Common myeloid progenitor, CD34-positive (primary cell): Measurements from ENCODE around the gene TMEM163.

Source experiments
- CTCF ChIA-PET: fragments of 350-600 bp; sonication (Branson Sonifier 250); formaldehyde crosslinking; loops from one replicate; lab custom pipeline; 2021; ENCODE audit warnings: antibody characterized with exemption; lab: Charles Lee
- POLR2A ChIA-PET: fragments of 350-600 bp; sonication (Branson Sonifier 250); formaldehyde crosslinking; loops from one replicate; lab custom pipeline; 2021; ENCODE audit warnings: antibody characterized with exemption; lab: Charles Lee
- DNase-seq, 3 donors: peaks; one replicate each; pipeline versions ENCODE4 v3.0.0 to v3.0.0-alpha.2; 2013
- H3K27ac ChIP-seq, 2 experiments: 1 replicate in 1 of 2; 2 replicates in 1 of 2; pipeline ENCODE4 v1.7.0; 2013; ENCODE audit warnings: inconsistent platforms in 2 of 2, low read length in 2 of 2, mild to moderate bottlenecking in 2 of 2, low read depth in 1 of 2, moderate library complexity in 1 of 2; ENCODE audit not compliant: severe bottlenecking in 2 of 2, insufficient read depth in 1 of 2, poor library complexity in 1 of 2
- H3K27me3 ChIP-seq, 5 experiments: replicated peaks in 2 of 5; 1 replicate in 3 of 5; 2 replicates in 2 of 5; pipeline versions ENCODE4 v1.6.1 to v1.7.0; 2013; ENCODE audit warnings: low read length in 4 of 5, mild to moderate bottlenecking in 2 of 5, moderate library complexity in 2 of 5, inconsistent platforms in 1 of 5; ENCODE audit not compliant: insufficient read depth in 5 of 5, control insufficient read depth in 4 of 5
- H3K36me3 ChIP-seq, 4 experiments: 1 replicate in 2 of 4; 2 replicates in 2 of 4; pipeline versions ENCODE4 v1.6.1 to v1.7.0; 2013; ENCODE audit warnings: low read length in 3 of 4, control low read depth in 1 of 4, mild to moderate bottlenecking in 1 of 4; ENCODE audit not compliant: control insufficient read depth in 4 of 4, insufficient read depth in 4 of 4
- H3K4me1 ChIP-seq, 4 experiments: 1 replicate in 3 of 4; 2 replicates in 1 of 4; pipeline versions ENCODE4 v1.6.1 to v1.7.1; 2013; ENCODE audit warnings: low read length in 3 of 4, mild to moderate bottlenecking in 3 of 4, control low read depth in 1 of 4, inconsistent platforms in 1 of 4, moderate library complexity in 1 of 4; ENCODE audit not compliant: control insufficient read depth in 4 of 4, insufficient read depth in 4 of 4; ENCODE audit errors: control extremely low read depth in 1 of 4
- H3K4me3 ChIP-seq, 7 experiments: 1 replicate in 4 of 7; 2 replicates in 3 of 7; pipeline versions ENCODE4 v1.5.1 to v1.7.0; 2013; ENCODE audit warnings: mild to moderate bottlenecking in 7 of 7, low read length in 6 of 7, moderate library complexity in 6 of 7, inconsistent platforms in 2 of 7, low read depth in 2 of 7, control low read depth in 1 of 7; ENCODE audit not compliant: insufficient read depth in 4 of 7, control insufficient read depth in 1 of 7; ENCODE audit errors: extremely low read depth in 1 of 7
- H3K9me3 ChIP-seq, 5 experiments: 1 replicate in 4 of 5; 2 replicates in 1 of 5; pipeline versions ENCODE4 v1.6.1 to v1.7.1; 2013; ENCODE audit warnings: low read length in 4 of 5, mild to moderate bottlenecking in 2 of 5, inconsistent platforms in 1 of 5, low read depth in 1 of 5, moderate library complexity in 1 of 5; ENCODE audit not compliant: control insufficient read depth in 4 of 5, insufficient read depth in 2 of 5; ENCODE audit errors: control extremely low read depth in 1 of 5
- WGBS: methylation state at CpG from one replicate; pipeline ENCODE4 v1.1.5; 2013; ENCODE audit not compliant: insufficient coverage; 5-methylcytosine and 5-hydroxymethylcytosine counted together

The TMEM163 gene

DNA sequence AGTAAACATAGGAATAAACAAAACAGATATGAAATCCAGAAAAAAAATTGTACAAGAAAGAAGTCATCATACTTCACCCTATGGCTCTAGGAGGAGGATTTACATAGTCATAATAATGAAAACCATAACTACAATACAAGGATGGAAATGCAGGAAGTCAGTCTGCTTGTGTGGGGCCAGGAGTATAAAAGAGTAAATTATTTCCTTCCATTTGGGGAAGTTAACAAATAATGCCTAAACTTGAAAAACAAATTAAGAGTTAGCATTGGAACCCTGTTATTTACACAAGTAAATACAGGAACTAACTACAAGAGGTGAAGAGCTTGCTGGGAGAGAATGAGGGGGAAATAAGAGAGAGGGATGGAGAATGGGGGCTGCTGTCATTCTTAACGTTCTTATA lies 15.4 kb downstream of the TMEM163 start:
- ChIA-PET POLR2A (interaction anchor here (1.0 kb wide), 1 partner anchor 24 kb away, joined by 3 read pairs; no protein-coding TSS in a partner anchor), CTCF (interaction anchor here (0.9 to 1.6 kb wide), 6 partner anchors 10 to 43 kb away, joined by 3 to 5 read pairs (median 4); no protein-coding TSS in a partner anchor)
- Histone ChIP-seq H3K4me1 (peaks cover 0 to 55% (median 38%) of the 10 kb centered on the region in 4 experiments), H3K27me3 (no peaks in the 10 kb centered on the region), H3K27ac (no peak overlapping the region), H3K9me3 (no peaks in the 10 kb centered on the region), H3K36me3 (peaks cover 0 to 2% (median 0%) of the 10 kb centered on the region in 4 experiments), H3K4me3 (peak overlapping the region in 1 of 7 experiments; percentile 8)
- DNase-seq, result peak in 2 of 3 donors; percentile 66 to 77
- WGBS, result no CpG with 5 or more reads among the region's 1 CpG

DNA sequence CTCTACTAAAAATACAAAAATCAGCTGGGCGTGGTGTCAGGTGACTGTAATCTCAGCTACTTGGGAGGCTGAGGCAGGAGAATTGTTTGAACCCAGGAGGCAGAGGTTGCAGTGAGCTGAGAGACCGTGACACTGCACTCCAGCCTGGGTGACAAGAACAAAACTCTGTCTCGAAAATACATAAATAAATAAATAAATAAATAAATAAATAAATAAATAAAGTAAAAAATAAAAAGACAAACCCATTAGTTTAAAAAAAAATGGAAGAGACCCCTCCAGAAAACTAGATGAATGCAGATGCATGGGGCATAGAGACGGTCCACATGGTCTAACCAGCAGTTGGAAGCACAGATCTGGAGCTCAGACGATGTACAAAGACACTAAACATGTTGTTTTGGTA lies 18.1 kb downstream of the TMEM163 start:
- H3K36me3 ChIP-seq, result peaks cover 0 to 2% (median 0%) of the 10 kb centered on the region in 4 experiments
- no peak overlapping the region for H3K27ac ChIP-seq
- peaks cover 0 to 34% (median 20%) of the 10 kb centered on the region in 4 experiments for H3K4me1 ChIP-seq
- no peaks in the 10 kb centered on the region for H3K27me3 ChIP-seq
- ChIA-PET POLR2A (no interaction called here), CTCF (interaction anchor here (0.9 to 1.5 kb wide), 2 partner anchors 12 to 16 kb away, joined by 3 to 4 read pairs; no protein-coding TSS in a partner anchor)
- H3K4me3 ChIP-seq, result no peak overlapping the region
- no peak for DNase-seq
- no peaks in the 10 kb centered on the region for H3K9me3 ChIP-seq
- WGBS, result 100% methylated on average over 1 of the region's 5 CpGs

DNA sequence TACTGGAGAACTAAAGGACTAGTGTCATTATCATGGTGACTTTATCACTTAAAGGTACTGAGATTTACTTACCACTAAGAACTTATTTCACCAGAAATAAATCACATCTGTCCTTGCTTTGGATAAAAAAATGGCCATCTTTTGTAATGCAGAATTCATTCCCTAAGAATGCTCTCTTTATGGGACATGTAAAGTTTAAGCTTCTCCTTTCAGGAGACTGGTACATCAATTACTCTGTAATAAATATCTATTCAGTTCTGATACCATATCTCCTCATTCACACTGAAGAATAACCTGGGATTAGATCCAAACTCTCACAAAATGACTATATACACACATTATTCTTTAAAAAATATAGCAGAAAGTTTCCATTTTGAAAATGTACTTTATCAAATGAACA lies 24.4 kb downstream of the TMEM163 start:
- Histone ChIP-seq H3K36me3 (peaks cover 0 to 2% (median 0%) of the 10 kb centered on the region in 4 experiments), H3K4me3 (no peak overlapping the region), H3K9me3 (no peaks in the 10 kb centered on the region), H3K4me1 (peaks cover 0 to 6% (median 2%) of the 10 kb centered on the region in 4 experiments), H3K27ac (no peak overlapping the region), H3K27me3 (no peaks in the 10 kb centered on the region)
- ChIA-PET POLR2A (no interaction called here), CTCF (interaction anchor here (0.7 to 1.6 kb wide), 6 partner anchors 10 to 235 kb away, joined by 3 to 5 read pairs (median 4); no protein-coding TSS in a partner anchor)
- no peak for DNase-seq

DNA sequence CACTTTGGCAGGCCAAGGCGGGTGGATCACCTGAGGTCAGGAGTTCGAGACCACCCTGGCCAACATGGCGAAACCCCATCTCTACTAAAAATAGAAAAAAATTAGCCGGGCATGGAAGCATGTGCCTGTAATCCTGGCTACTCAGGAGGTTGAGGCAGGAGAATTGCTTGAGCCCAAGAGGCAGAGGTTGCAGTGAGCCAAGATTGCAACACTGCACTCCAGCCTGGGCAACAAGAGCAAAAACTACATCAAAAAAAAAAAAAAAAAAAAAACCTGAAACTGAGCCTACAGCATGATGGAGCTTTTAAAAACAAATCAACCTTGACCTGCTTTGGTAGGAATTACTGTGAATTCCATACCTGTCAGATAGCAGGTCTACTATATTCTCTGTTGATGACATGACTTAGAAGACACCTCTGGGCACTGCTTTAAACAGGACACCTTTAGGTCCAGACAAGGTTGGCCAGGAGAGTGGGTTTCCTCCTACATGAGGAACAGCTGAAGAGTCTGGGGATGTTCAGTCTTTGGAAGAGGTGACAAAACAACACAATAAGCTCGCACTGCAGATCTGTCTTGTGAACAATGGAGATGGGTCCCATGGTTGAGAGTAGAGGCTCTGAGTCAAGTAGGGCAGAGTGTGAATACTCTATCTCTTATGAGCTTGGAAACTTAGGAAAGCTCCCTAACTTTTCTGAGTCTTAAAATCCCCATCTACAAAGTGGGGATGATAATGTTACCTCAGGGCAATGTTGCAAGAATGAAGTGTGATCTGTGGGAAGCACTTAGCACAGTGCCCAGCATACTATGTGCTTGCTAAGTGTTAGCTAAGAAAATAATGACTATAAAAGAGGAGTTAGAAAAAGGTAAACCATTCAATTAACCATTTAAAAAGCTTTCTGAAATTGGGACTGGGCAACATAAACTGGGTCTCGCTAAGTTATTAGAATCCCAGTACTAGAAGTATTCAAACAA lies 25.2 kb downstream of the TMEM163 start:
- CTCF ChIA-PET, result interaction anchor here (0.6 to 1.6 kb wide), 8 partner anchors 9 to 234 kb away, joined by 3 to 6 read pairs (median 4); no protein-coding TSS in a partner anchor
- POLR2A ChIA-PET, result no interaction called here
- H3K27me3 ChIP-seq, result no peaks in the 10 kb centered on the region
- H3K4me3 ChIP-seq, result no peak overlapping the region
- H3K9me3 ChIP-seq, result no peaks in the 10 kb centered on the region
- peaks cover 0 to 9% (median 3%) of the 10 kb centered on the region in 4 experiments for H3K4me1 ChIP-seq
- no peak overlapping the region for H3K27ac ChIP-seq
- DNase-seq, result no peak
- 97% methylated on average over 5 of the region's 6 CpGs for WGBS
- peaks cover 0 to 2% (median 0%) of the 10 kb centered on the region in 4 experiments for H3K36me3 ChIP-seq

DNA sequence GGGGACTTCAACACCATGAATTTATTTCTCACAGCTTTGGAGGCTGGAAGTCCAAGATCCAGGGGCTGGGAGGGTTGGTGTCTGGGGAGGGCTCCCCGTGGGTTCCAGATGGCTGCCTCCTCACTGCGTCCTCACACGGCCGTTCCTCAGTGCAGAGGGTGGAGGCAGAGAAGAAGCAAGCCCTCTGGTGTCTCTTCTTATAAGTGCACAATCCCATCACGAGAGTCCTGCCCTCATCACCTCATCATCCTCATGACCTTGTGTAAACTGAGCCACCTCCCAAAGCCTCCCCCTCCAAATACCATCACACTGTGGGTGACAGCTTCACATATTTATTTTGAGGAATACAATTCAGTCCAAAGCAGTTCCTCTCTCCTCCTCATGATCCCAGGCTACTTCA lies 26.3 kb downstream of the TMEM163 start:
- peaks cover 0 to 2% (median 0%) of the 10 kb centered on the region in 4 experiments for H3K36me3 ChIP-seq
- ChIA-PET CTCF (no interaction called here), POLR2A (no interaction called here)
- H3K27ac ChIP-seq, result no peak overlapping the region
- no peaks in the 10 kb centered on the region for H3K9me3 ChIP-seq
- H3K4me1 ChIP-seq, result peaks cover 0 to 9% (median 3%) of the 10 kb centered on the region in 4 experiments
- no peak overlapping the region for H3K4me3 ChIP-seq
- DNase-seq, result no peak
- WGBS, result 100% methylated on average over 1 of the region's 5 CpGs
- H3K27me3 ChIP-seq, result no peaks in the 10 kb centered on the region

DNA sequence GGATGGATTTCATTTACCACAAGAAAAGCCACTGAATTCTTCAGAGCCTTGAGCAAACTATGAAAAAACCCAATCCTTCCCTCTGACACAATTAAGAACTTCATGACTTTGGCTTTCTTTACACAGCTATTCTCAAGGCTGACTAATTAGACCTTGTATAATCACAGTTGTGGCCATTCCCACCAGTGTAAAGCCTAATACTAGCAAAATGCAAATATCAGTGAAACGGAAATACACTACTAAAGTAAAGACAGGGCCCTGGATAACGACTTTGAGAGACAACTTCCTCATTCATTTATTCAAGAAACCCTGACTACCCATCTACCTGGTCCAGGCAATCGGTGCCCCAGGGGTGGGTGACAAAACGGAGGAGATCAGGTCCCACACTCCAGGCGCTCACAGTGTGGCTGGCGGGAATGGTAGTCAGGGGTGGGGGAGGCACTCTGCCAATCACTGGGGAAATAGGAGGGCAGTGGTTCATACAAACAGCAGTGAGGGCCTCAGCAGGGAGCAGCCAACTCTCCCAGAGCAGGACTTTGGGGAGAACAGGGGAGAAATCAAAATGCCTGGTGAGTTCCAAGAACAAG lies 28.1 kb downstream of the TMEM163 start:
- WGBS, result 89% methylated on average over 4 of the region's 6 CpGs
- Histone ChIP-seq H3K4me3 (no peak overlapping the region), H3K4me1 (peaks cover 0 to 7% (median 3%) of the 10 kb centered on the region in 4 experiments), H3K27me3 (no peaks in the 10 kb centered on the region), H3K36me3 (peaks cover 0 to 2% (median 0%) of the 10 kb centered on the region in 4 experiments), H3K27ac (no peak overlapping the region), H3K9me3 (no peaks in the 10 kb centered on the region)
- DNase-seq, result no peak
- POLR2A ChIA-PET, result no interaction called here
- CTCF ChIA-PET, result no interaction called here
